HG03025 (cell line): ENCODE measurements around the gene KRT74.
"Not testable (repeated sequence)": the region's sequence is repeated elsewhere in the genome, so short reads cannot be mapped to it uniquely, and the experiment has no call there.

Experiments
- ATAC-seq: cut with Tn5 transposase; IDR thresholded peaks from one replicate; pipeline ENCODE4 v1.9.1; 2021; ENCODE audit warnings: mild to moderate bottlenecking, moderate library complexity; ENCODE audit not compliant: unreplicated experiment, low FRiP score

Gene KRT74

DNA sequence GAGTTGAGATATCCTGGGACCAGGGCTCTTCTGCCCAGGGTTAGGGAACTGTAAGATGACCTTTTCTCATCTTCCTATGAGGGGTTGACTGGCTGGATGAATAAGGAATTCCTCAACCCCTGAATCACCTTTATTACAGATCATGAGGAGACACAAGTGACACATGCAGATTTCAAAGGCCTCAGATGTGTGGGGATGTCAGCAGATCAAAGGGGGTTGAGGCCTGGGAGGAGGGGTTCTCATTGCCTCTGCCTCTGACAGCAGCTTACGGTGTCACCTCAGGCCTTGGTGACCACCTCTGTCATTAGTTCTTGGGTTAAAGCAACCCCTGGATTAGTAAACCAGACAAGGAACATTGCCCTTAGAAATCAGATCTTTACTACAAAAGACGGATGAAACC is 29.7 kb upstream of the KRT74 start:
- no peak for ATAC-seq

DNA sequence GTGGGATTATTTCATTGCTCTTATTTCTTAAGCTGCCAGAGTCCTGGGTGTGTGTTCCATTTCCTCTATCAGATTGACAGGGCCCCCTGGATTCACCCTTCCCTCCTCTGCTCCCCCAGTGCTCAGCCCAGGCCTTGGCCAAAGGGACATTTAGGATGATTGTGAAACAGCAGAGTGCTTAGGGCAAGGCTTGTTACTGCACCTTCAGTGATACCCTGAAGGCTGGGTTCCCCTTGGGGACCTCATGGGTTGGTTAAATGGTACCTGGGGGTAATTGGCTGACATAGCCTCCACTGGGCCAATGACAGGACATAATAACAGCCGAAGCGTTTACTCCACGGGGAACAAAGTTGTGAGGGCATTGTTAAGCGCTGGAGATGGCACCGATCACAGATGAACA is 28.9 kb upstream of the KRT74 start:
- ATAC-seq = no peak

DNA sequence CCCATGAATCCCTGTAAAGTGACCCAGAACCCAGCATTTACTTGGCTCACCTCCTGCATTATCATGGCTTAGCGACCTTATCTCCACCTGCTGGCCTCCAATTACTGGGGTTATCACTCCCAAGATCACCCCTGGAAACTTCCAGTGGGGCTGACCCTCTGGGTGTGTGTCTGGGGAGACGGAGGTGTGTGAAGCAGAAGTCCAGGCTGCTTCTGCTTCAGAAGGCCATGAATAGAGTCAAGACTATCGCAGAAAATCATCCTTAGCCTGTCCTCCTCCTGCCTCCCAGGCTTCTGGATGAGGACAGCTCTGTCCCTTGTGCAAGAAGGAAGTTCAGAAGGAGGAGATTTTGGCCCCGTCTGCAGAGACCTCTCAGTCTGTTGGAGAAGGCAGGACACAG is 28.0 kb upstream of the KRT74 start:
- ATAC-seq = no peak

DNA sequence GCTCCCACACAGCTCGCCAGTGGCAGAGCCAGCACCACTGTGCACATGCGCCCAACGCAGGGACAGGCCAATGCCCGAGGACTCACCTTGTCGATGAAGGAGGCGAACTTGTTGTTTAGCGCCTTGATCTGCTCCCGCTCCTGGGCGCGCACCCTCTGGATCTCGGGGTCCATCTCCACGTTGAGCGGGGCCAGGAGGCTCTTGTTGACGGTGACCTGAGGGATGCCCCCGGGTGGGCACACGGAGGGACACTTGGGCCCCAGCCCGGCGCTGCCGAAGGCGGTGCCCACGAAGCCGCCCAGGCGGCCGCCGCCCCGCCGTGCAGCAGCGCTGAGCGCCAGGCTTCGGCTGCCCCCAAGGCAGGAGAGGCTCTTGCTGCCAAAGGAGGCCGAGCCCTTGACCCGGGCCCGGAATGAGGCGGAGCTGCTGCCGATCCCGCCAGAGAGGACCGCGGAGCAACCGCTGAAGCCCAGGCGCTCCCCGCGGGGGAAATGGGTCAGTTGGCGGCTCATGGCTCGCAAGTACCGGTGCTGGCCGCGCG is 27.4 kb upstream of the KRT74 start, which contains the start of gene KRT72:
KRT72 (minus strand) TSS at position 523 of the 541 bp plus-strand sequence; CDS start at position 512, 11 bp downstream.
- no peak for ATAC-seq

DNA sequence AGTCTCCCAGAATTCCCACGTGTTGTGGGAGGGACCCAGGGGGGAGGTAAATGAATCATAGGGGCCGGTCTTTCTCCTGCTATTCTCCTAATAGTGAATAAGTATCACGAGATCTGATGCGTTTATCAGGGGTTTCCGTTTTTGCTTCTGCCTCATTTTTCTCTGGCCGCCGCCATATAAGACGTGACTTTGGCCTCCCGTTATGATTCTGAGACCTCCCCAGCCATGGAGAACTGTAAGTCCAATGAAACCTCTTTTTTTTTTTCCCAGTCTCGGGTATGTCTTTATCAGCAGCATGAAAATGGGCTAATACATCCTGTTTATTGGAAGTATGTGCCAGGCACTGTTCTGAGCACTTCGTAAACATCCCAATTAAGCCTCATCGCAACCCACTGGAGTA is 26.8 kb upstream of the KRT74 start:
- ATAC-seq = no peak

DNA sequence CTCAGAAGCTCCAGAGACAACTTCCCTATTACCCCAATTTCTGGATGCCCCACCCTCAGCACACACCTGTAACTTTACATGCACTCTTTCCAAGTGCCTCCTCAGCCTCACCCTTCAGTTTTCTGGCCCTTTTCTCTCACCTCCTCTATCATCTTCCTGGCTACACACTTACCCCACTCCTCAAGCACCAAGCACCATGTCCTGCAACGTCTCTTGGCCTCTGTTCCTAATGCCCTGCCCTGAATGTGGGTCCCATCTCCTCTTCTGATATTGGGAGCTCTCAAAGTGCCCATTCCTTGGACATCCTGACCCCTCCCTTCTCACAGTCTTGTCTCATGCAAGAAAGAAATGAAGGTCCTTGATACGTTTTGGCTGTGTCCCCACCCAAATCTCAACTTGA is 26.4 kb upstream of the KRT74 start:
- no peak for ATAC-seq

DNA sequence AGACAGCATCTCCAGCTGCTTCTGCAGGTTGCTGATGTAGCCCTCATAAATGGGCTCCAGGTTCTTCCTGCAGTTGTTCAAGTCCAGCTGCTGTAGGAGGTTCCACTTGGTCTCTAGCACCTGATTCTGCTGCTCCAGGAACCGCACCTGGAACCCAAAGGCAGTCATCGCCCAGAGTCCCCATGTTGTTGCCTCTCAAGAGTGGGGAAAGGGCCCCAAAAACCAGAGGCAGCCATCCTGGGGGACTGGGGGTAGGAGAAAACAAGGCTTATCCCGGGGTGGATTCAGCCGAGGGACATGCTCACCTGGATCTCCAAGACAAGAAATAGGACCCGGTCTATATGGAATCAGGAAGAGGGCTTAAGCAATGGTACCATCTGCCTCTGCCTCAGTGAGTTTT is 25.3 kb upstream of the KRT74 start:
- ATAC-seq = no peak

DNA sequence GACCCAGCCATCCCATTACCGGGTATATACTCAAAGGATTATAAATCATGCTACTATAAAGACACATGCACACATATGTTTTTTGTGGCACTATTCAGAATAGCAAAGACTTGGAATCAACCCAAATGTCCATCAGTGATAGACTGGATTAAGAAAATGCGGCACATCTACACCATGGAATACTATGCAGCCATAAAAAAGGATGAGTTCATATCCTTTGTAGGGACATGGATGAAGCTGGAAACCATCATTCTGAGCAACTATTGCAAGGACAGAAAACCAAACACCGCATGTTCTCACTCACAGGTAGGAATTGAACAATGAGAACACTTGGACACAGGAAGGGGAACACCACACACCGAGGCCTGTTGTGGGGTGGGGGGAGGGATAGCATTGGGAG is 20.6 kb upstream of the KRT74 start:
- not testable (repeated sequence) for ATAC-seq

DNA sequence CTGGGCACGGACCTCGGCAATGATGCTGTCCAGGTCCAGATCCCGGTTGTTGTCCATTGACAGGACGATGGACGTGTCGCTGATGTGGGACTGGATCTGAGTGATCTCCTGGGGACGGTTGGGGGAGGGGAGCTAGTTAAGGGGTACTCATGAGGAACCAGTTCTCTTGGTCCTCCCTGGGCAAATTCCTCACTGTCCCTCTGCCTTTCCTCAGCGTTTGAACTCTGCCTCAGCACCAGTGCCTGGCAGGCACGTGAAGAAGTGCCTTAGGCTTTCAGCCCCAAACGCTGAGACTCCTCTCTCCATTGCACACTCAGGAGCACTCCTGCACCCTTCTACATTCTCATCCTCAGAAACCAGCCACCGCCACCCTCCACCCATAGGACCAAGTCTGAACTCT is 17.9 kb upstream of the KRT74 start:
- ATAC-seq = no peak

DNA sequence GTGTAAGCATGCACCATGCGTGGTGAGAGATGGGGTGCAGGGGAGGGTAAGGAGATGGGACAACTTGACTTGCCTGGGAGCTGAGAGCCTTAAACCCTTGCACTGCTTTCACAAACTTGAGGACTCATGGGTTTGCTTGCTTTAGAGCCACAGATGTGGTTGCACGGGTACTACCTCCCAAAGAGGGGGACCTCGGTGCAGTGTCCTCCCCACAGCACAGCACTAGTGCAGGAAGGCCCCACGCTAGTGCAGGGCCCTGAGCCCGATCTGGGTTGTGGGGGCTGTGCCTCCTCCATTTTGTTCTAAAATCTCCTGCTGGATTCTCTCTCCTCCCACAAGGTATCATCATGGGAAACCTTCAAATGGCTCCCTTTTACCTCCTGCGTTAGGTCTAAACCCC is 16.4 kb upstream of the KRT74 start:
- no peak for ATAC-seq

DNA sequence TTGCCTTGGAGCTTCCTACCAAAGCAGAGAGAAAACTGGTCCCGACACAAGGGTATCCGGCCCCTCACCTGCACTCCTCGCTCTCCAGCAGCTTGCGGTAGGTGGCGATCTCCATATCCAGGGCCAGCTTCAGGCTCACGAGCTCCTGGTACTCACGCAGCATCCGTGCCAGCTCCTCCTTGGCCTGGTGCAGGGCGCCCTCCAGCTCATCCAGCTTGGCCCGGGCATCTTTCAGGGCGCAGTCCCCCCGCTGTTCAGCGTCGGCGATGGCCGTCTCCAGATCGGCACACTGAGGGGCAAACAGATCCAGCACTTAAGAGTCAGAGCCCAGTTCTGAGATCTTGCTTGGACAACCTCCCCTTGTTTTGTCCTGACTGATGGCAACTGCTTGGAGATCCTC is 13.9 kb upstream of the KRT74 start:
- no peak for ATAC-seq

DNA sequence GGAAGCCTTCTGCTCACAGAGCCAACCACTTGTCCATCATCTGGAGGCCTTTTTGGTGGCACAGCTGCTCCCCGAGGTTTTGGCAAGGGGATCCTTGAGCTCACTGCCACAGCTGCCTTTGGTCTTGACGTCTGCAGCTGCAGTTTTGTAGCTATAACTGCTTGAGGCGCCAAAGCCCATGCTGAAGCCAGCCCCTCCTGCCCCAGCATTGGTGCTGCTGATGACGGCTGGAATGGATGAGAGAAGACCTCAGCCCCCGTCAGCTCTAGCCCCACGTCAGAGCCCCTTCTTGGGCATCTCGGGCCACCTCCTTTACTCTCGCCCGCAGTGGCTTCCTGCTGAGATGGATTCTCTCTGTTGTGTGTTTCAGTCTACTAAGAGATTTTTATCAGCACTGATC is 12.3 kb upstream of the KRT74 start:
- no peak for ATAC-seq

DNA sequence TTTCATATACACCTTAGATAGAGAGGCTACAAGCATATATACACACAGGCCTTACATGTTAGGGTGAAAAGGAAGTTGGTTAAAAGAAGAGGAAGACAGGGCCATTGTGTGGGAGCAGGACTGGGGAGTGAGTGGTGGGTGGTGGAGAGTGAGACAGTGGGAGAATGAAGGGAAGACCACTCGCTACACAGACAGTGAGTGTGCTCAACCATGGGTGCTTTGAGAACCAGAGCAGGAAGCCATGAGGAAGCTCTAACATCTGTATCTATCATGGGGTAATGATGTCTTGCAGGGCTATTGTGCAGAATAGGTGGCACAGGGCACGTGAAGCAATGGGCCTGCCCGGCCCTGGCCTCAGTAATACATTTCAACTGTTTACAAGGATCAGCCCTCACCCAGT is 11.4 kb upstream of the KRT74 start:
- no peak for ATAC-seq

DNA sequence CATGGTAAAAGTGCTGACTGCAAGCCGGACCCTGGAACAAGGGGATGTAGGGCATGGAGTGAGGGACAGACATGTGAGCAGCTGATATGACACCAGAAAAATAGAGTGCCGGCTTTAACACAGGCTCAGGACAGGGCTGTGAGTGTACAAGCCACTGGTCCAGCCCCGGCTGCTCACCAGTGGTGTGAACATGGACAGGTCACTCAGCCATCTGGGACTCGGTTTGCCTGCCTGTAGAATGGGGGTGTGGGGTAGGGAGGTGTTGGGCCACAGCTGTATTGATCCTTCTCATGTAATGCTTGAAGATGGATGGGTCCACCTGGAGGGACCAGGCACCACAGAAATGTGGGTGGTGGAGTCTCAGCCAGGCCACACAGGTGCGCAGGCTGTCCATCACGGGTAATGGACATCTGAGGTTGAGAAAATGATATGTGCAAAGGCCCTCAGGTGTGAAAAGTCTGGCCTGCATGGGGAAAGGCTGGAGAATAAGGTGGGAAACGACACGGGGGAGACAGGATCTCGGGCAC is 10.6 kb upstream of the KRT74 start:
- ATAC-seq = no peak

DNA sequence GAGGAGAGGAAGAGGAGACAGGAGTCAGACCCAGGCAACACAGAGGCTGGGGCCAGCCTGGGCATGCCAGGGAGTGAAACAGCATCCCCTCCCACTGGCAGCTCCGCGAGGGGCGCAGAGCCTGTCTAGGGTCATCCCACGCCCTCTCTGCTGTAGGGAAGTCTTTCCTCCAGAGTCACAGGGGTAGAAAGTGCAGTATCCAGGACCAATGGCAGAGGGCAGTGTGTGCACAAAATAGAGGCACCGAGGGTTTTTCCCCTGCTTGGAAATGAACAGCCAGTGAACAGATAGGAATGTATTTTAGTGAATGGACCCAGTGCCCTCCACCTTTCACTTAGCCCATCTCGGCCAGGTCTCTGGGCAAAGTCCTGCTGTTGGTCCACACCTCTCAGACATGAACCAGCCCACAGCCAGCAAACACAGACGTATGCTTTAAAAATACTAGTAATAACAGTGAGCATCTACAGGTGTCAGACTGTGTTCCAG is 9.4 kb upstream of the KRT74 start:
- ATAC-seq = no peak

DNA sequence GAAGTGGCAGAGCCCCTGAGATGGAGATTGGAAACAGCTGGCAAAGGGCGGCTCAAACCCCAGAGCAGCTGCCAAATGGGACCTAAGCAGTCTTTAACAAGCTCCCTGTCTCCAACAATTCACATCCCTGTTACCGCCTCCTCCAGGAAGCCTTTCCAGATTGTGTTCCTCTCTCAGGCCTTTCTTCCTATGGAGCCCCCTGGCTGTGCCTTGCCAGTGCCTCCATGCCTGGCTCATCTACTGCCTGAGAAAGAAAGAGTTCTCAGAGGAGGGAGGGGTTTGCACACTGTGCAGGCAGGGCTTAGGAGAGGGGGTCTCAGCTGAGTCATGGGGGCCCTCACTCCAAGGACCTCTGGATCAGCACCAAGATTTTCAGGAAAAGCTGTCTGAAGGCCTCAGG is 8.8 kb upstream of the KRT74 start:
- ATAC-seq = no peak

DNA sequence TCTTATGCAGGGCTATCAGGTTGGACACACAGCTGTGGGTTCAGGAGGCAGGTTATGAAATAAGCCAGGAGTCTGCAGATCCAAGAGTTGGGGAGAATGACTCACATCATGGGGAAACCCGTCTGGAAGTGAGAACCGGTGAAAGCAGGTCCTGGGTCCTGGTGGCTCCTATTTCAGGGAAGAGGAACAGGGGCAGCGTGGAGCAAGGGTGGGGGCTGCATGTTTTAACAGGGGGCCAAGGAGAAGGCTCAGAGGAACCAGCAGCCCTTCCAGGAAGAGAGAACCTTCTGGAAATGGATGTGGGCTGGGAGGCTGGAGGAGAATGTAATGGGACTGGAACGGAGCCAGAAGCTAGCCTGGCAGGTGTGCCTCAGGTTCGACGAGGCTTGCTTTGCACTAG is 7.8 kb upstream of the KRT74 start:
- ATAC-seq = no peak

DNA sequence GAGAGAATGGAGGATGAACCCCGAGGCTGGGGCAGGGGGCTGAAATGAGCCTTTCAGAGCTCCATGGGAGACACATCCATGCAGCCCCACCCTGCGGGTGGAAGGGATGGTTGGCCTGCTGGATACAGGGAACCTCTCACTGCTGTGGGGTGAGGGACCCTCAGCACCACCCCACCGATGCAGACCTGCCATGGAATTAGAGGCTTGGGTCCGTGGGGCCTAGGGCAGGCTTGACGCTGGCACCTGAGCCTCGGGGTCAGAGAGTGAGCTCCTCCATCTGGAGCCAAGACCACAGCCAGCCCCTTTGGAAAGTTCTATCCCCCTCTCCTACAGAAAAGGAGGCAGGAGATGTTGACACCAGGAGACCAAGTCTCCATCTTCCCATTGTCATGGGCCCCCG is 7.4 kb upstream of the KRT74 start:
- ATAC-seq = no peak

DNA sequence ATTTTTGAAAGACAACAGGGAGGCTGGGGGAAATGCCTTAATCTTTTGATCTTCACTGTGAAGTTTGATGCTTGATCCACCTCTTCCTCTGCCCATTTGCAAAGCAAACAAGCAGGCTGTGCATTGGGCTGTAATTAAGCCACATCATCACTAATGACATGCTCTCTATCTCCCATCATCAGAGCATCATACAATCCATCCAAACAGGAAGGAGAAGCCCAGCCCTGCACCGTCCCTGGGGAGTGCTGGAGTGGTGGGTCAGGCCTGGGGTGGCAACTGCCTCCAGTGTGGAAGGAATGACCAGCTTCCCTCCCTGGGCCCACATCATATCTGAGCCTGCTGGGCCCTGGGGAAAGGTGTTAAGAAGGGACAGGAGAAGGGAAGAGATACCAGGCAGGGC is 6.9 kb upstream of the KRT74 start:
- ATAC-seq = no peak

DNA sequence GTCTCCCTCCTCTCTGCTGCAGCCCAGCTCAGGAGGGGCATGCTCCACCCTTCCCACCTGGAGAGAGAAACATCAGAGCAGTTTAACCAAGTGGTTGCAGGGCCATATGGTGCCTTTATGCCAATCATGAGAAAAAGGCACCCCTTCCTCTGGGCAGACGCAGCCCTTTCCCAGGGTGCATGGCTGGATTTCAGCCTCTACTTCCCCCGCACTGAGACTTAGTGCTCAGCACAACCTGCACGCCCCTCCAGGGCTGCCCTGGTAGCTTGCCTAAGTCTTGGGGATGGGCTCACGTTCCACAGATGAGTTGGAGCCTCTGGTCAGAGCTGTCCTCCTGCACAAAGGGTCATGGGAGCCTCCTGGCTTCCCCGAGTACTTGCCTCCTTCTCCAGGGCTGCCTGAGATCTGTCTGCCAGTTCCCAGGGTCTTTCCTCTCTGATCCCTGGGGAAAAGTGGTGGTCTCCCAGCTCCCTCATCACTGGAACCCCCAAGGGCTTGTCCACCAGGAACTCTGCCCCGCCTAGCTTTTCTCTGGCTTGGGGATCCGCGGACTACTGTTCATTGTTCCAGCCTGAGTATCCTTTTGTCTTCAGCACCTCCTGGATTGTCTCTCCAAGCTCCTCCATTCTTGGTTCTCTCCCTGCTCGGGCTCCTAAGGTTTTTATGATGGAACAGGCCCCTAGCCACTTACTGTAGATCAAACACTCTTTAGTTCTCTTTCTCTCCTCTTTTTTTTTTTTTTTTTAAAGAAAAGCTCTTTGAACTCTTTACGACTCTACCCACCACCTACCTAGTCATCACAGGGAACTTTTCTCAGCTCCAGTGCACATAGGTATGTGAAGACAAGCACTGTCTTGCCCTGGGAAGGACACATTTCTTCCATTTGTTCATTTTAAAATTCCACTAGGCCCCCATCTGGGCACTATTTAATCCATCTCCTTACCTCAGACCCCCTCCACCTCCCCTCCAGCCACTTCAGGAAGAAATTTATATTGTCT is 6.1 kb upstream of the KRT74 start:
- ATAC-seq = no peak

DNA sequence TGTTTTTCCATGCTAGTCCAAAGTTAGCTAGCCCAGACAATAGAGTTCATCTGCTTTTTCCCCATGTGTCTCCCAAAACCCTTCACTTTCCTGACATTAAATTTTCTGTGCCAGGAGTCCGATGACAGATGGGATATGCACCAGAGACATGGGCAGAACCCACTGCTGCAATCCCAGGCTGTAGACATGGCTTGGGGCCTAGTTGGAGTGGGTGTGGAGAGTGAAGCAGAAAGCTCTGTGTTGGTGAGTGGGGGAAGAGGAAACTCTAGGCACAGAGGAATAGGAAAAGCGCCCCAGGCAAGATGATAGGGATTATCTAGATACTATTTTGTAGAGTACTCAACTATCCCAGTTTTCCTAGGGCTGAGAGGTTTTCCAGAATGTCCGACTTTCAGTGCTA is 4.8 kb upstream of the KRT74 start:
- ATAC-seq = no peak

DNA sequence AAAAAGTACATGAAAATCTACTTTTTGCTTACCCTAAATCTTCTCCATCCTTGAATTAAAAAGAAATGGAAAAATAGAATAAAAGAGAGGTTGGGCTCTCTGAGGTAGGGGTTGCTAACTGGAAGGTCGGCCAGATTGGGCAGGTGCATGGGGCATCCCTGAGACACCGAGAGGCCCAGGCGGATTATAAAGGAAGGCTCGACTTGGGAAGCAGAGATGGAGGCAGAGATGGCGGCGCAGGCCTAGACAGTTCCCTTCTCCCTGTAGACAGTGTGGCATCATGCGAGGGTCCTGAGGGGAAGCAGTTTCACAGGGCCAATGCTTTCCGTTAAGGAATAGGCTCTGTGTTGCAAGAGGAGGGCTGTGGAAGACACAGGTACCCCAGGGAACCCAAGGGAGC is 3.7 kb upstream of the KRT74 start:
- ATAC-seq = no peak
